Measurements from ENCODE around the gene TMEM150B. TPM values are rescaled to one million over a fixed set of nuclear protein-coding genes. Genes with fewer than 3 reads are reported as not detected.

TMEM150B gene
- total RNA-seq, 6 experiments from 2014 or later: 1.1 to 5.6 (median 2.2) TPM

GRCh38 chr19:55347442-55348009 lies 22.4 kb upstream of the TMEM150B start:
- Histone ChIP-seq H3K4me3 (no peak overlapping the region), H3K36me3 (no peaks in the 10 kb centered on the region), H3K9me3 (no peaks in the 10 kb centered on the region), H3K27me3 (no peaks in the 10 kb centered on the region), H3K27ac (no peak overlapping the region), H3K4me1 (no peaks in the 10 kb centered on the region)
- WGBS (ENCODE audit: insufficient coverage, low coverage, low lambda C conversion rate, missing lambda C conversion rate): no CpG with 5 or more reads among the region's 10 CpGs
- TF ChIP-seq CTCF (IDR thresholded peaks at IDR 0.05) (no peak), POLR2A (IDR thresholded peaks at IDR 0.05) (no peak)
- ATAC-seq (no peak), DNase-seq (no peak)
- intact Hi-C loops (cut with DNase I): no loop called here

- DNase-seq: peak in 1 of 3 donors; percentile 12
- Histone ChIP-seq H3K4me1 (no peaks in the 10 kb centered on the region), H3K9me3 (no peaks in the 10 kb centered on the region), H3K4me3 (no peak overlapping the region), H3K27me3 (no peaks in the 10 kb centered on the region), H3K27ac (no peak overlapping the region), H3K36me3 (no peaks in the 10 kb centered on the region)
- intact Hi-C loops (cut with DNase I): no loop called here
- ATAC-seq: no peak
- WGBS (ENCODE audit: insufficient coverage, low coverage, low lambda C conversion rate, missing lambda C conversion rate): 90% methylated on average over 8 of the region's 41 CpGs
- TF ChIP-seq POLR2A (IDR thresholded peaks at IDR 0.05): no peak
- TF ChIP-seq CTCF (IDR thresholded peaks at IDR 0.05): no peak
These were observed 21.7 kb upstream of the TMEM150B start for GRCh38 chr19:55346725-55347441.

- ATAC-seq (peak in 2 of 4 donors; percentile 5 to 46), DNase-seq (peak in 1 of 3 donors; percentile 62)
- intact Hi-C loops (cut with DNase I): no loop called here
- no peak for TF ChIP-seq CTCF (IDR thresholded peaks at IDR 0.05)
- no peak for TF ChIP-seq POLR2A (IDR thresholded peaks at IDR 0.05)
- H3K4me1 ChIP-seq: no peaks in the 10 kb centered on the region
- H3K27ac ChIP-seq: no peak overlapping the region
- no peak overlapping the region for H3K4me3 ChIP-seq
- no peaks in the 10 kb centered on the region for H3K36me3 ChIP-seq
- H3K9me3 ChIP-seq: no peaks in the 10 kb centered on the region
- no peaks in the 10 kb centered on the region for H3K27me3 ChIP-seq
- 96% methylated on average over 5 of the region's 43 CpGs for WGBS (ENCODE audit: insufficient coverage, low coverage, low lambda C conversion rate, missing lambda C conversion rate)
These were observed 20.9 kb upstream of the TMEM150B start for GRCh38 chr19:55345818-55346724.

GRCh38 chr19:55345101-55345817 lies 20.1 kb upstream of the TMEM150B start:
- DNase-seq: peak in 1 of 3 donors; percentile 11
- 53% methylated on average over 3 of the region's 22 CpGs for WGBS (ENCODE audit: insufficient coverage, low coverage, low lambda C conversion rate, missing lambda C conversion rate)
- TF ChIP-seq CTCF (IDR thresholded peaks at IDR 0.05) (no peak), POLR2A (IDR thresholded peaks at IDR 0.05) (no peak)
- Histone ChIP-seq H3K9me3 (no peaks in the 10 kb centered on the region), H3K27me3 (no peaks in the 10 kb centered on the region), H3K4me1 (peaks cover 0 to 6% (median under 1%) of the 10 kb centered on the region in 4 donors), H3K27ac (no peak overlapping the region), H3K4me3 (no peak overlapping the region), H3K36me3 (no peaks in the 10 kb centered on the region)
- intact Hi-C loops (cut with DNase I): no loop called here
- ATAC-seq: no peak
